ENCODE results near the gene BCL6. TPM values are rescaled to one million over a fixed set of nuclear protein-coding genes. Genes with fewer than 3 reads are reported as not detected.

The BCL6 gene
- total RNA-seq, 1 experiment from 2014 or later = 569 TPM

DNA sequence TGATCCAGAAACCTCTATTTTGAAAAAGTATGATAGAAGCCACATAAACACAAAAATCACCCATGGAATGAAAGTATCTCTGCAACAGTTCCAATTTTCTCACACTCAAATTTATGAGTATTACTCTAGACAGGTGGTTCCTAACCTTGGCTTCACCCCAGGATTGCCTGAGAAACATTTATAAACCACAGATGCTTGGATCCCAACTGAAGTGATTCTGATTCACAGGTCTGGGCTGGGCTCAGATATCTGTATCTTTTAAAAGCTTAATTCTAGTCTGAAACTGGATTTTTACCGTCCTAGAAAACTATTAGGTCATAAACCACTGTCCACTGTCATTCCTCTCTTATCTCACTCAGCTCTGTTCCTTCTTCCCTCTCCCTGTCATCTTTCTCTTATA, 67.7 kb downstream of the BCL6 start:
- H4K20me1 ChIP-seq (ENCODE audit: insufficient read depth, low read depth, low read length) = no peaks in the 10 kb centered on the region
- H3K27ac ChIP-seq (ENCODE audit: low read length) = no peak overlapping the region
- no peaks in the 10 kb centered on the region for H3K79me2 ChIP-seq (ENCODE audit: low read length)
- H3K9me2 ChIP-seq (replicated peaks; ENCODE audit: insufficient read depth, low read length) = no peaks in the 10 kb centered on the region
- H2AFZ ChIP-seq (ENCODE audit: low read length) = no peak overlapping the region
- H3K9ac ChIP-seq (ENCODE audit: low read length) = no peak overlapping the region
- H3K27me3 ChIP-seq (ENCODE audit: low read length) = no peaks in the 10 kb centered on the region; the same call in 1 of the 2 replicates
- H3K36me3 ChIP-seq (ENCODE audit: insufficient read depth, low read length) = no peaks in the 10 kb centered on the region
- H3K4me1 ChIP-seq (ENCODE audit: low read length) = peaks cover 15% of the 10 kb centered on the region
- no peaks in the 10 kb centered on the region for H3K9me3 ChIP-seq (ENCODE audit: low read length)
- H3K4me3 ChIP-seq (ENCODE audit: low read length) = no peak overlapping the region
- DNase-seq = no peak
- no peak overlapping the region for H3K4me2 ChIP-seq (ENCODE audit: low read depth, low read length, poor library complexity, severe bottlenecking)

DNA sequence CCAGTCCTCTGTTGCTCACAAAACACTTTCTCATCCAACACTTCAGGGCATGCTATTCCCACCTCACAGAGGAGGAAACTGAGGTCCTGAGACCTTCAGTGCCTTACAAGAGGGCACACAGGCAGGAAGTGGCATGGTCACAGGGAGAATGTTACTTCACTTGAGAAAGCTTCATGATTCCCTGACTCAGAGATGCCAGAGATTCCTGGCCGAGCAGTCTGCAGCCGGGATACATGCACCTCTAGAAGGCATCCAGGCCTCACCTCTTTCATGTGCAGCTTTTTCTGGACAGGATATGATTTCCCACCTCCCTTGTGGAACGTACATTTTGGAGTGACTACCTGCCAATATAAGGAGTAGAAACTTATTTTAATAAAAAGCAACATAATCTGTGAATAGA, 72.3 kb downstream of the BCL6 start:
- Histone ChIP-seq H2AFZ (ENCODE audit: low read length) (no peak overlapping the region), H3K4me3 (ENCODE audit: low read length) (no peak overlapping the region), H3K4me2 (ENCODE audit: low read depth, low read length, poor library complexity, severe bottlenecking) (no peak overlapping the region)

More for the DNA sequence above, 72.3 kb downstream of the BCL6 start:
- no peaks in the 10 kb centered on the region for H3K79me2 ChIP-seq (ENCODE audit: low read length)
- no peaks in the 10 kb centered on the region for H3K27me3 ChIP-seq (ENCODE audit: low read length)
- no peaks in the 10 kb centered on the region for H3K9me3 ChIP-seq (ENCODE audit: low read length)
- no peak overlapping the region for H3K9ac ChIP-seq (ENCODE audit: low read length)
- no peak overlapping the region for H3K27ac ChIP-seq (ENCODE audit: low read length)
- DNase-seq = no peak
- H3K4me1 ChIP-seq (ENCODE audit: low read length) = peaks cover 11% of the 10 kb centered on the region
- H3K9me2 ChIP-seq (replicated peaks; ENCODE audit: insufficient read depth, low read length) = no peaks in the 10 kb centered on the region
- no peaks in the 10 kb centered on the region for H4K20me1 ChIP-seq (ENCODE audit: insufficient read depth, low read depth, low read length)
- H3K36me3 ChIP-seq (ENCODE audit: insufficient read depth, low read length) = no peaks in the 10 kb centered on the region

Other genes starting within 250 kb of the BCL6 start
- gene SST, start 75.1 kb downstream of the BCL6 start, total RNA-seq (2014; rRNA removed; shearing (Covaris generic); ENCODE audit: low replicate concordance) = not detected in 2 replicates
- gene RTP2, start 42.9 kb downstream of the BCL6 start, total RNA-seq (2014; rRNA removed; shearing (Covaris generic); ENCODE audit: low replicate concordance) = not detected in 2 replicates

Measured in Karpas-422 (cell line).